Measurements from ENCODE around the gene PRDM8. TPM values are rescaled to one million over a fixed set of nuclear protein-coding genes. Genes with fewer than 3 reads are reported as not detected.

PRDM8 gene
- total RNA-seq, 1 donor from 2014 or later = 1.1 TPM

GRCh38 chr4:80252427-80252826 lies 55.1 kb downstream of the PRDM8 start:
- Mint-ChIP-seq H3K27me3 (ENCODE audit: low read depth) (peaks cover 20% of the 10 kb centered on the region), H3K36me3 (ENCODE audit: low read depth) (no peaks in the 10 kb centered on the region), H3K4me3 (ENCODE audit: low read depth) (no peak overlapping the region), H3K9me3 (no peaks in the 10 kb centered on the region), H3K27ac (no peak overlapping the region), H3K4me1 (ENCODE audit: low read depth) (no peaks in the 10 kb centered on the region)
- no peak for DNase-seq (ENCODE audit: low spot score)
- intact Hi-C loops (cut with micrococcal nuclease) = no loop called here

GRCh38 chr4:80252953-80253352 lies 55.6 kb downstream of the PRDM8 start:
- H3K27me3 Mint-ChIP-seq (ENCODE audit: low read depth) = peaks cover 23% of the 10 kb centered on the region
- H3K4me1 Mint-ChIP-seq (ENCODE audit: low read depth) = no peaks in the 10 kb centered on the region
- DNase-seq (ENCODE audit: low spot score) = no peak
- no peak overlapping the region for H3K4me3 Mint-ChIP-seq (ENCODE audit: low read depth)
- H3K9me3 Mint-ChIP-seq = no peaks in the 10 kb centered on the region
- intact Hi-C loops (cut with micrococcal nuclease) = no loop called here
- H3K27ac Mint-ChIP-seq = no peak overlapping the region
- no peaks in the 10 kb centered on the region for H3K36me3 Mint-ChIP-seq (ENCODE audit: low read depth)

DNA sequence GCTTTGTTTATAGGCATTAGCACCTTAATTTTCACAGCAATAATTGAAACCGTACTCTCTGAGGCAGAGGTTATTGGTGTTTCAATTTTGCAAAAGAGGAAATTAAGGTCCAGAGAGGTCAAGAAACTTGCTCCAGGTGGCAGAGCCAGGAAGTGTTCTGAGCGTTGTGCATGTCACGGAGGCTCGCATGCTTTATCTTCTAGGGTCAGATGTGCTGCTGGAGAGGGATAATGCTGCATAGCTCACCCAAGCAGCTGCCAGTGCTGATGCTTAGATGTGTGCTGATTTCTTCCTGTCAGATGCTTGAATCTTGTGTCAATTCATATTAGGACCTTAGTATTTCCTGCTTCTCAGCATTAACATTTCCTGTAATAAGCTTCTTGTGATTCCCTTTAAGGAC lies 56.2 kb downstream of the PRDM8 start:
- Mint-ChIP-seq H3K4me3 (ENCODE audit: low read depth) (no peak overlapping the region), H3K9me3 (no peaks in the 10 kb centered on the region), H3K36me3 (ENCODE audit: low read depth) (no peaks in the 10 kb centered on the region), H3K27me3 (ENCODE audit: low read depth) (peaks cover 23% of the 10 kb centered on the region), H3K4me1 (ENCODE audit: low read depth) (no peaks in the 10 kb centered on the region), H3K27ac (no peak overlapping the region)
- intact Hi-C loops (cut with micrococcal nuclease) = no loop called here
- no peak for DNase-seq (ENCODE audit: low spot score)

Other genes starting within 250 kb of the PRDM8 start
- 3.2 and 3.6 TPM in 2 replicates for gene ANTXR2, start 124.3 kb upstream of the PRDM8 start, total RNA-seq
- 0.02 TPM in 1 of 2 replicates, not detected in the other for gene FGF5, start 69.2 kb downstream of the PRDM8 start, total RNA-seq
- gene CFAP299, start 138.2 kb downstream of the PRDM8 start, total RNA-seq = not detected in 2 replicates

Measured in activated T-helper 2 cell treated with anti-CD3 and anti-CD28 coated beads, Interferon-gamma antibody, Interleukin-2, Interleukin-4, amounts not matched to agents 10 μg/mL and 5 μg/mL and 100 μg/mL, durations not matched to agents 14 hours and 24 hours and 36 hours (primary cell).